SK-N-SH (cell line): ENCODE measurements around the gene KRT71. TPM values are rescaled to one million over a fixed set of nuclear protein-coding genes. Genes with fewer than 3 reads are reported as not detected.

ENCODE experiments used
- CTCF ChIA-PET: fragments of 300-600, 350-600 bp; formaldehyde crosslinking; extraction: SDS; loops from one replicate; lab custom pipeline; 2021; lab: Yijun Ruan, JAX
- POLR2A ChIA-PET: fragments of 350-600 bp; sonication (Branson Sonifier 250); formaldehyde crosslinking; extraction: SDS; loops from one replicate; lab custom pipeline; 2020; ENCODE audit warnings: antibody characterized with exemption, inconsistent platforms; lab: Yijun Ruan, JAX
- DNase-seq: peaks from one replicate; pipeline ENCODE4 v3.0.0; 2012
- H2AFZ ChIP-seq: fragments of 200-600 bp; sonication (generic); 2 replicates; pipeline ENCODE4 v1.8.1; 2016; ENCODE audit warnings: antibody characterized with exemption, mild to moderate bottlenecking, low read depth
- H3F3A ChIP-seq: fragments of 200-600 bp; sonication (generic); replicated peaks from 2 replicates; pipeline ENCODE3; 2016; ENCODE audit warnings: antibody characterized with exemption, mild to moderate bottlenecking; ENCODE audit not compliant: insufficient read depth
- H3K27ac ChIP-seq, 2 experiments: fragments of 200-500 bp in 1 of 2; fragments of 200-600 bp in 1 of 2; sonication (Bioruptor generic) in 1 of 2; sonication (generic), shearing (Covaris generic) in 1 of 2; 2 replicates each; pipeline versions ENCODE4 v1.5.1 to v1.6.1; 2014 to 2016; ENCODE audit warnings: low read depth in 2 of 2, inconsistent platforms in 1 of 2, low read length in 1 of 2, mild to moderate bottlenecking in 1 of 2, mixed read lengths in 1 of 2
- H3K27me3 ChIP-seq: fragments of 200-600 bp; sonication (generic), shearing (Covaris generic); 2 replicates; pipeline ENCODE4 v1.6.1; 2016; ENCODE audit warnings: mixed run types; ENCODE audit not compliant: insufficient read depth
- H3K36me3 ChIP-seq, 2 experiments: fragments of 200-500 bp in 1 of 2; fragments of 200-600 bp in 1 of 2; sonication (Bioruptor generic) in 1 of 2; sonication (generic) in 1 of 2; replicated peaks in 1 of 2; 2 replicates each; pipeline versions ENCODE3 to v1.5.1; 2014 to 2016; ENCODE audit warnings: low read length in 1 of 2, mild to moderate bottlenecking in 1 of 2; ENCODE audit not compliant: insufficient read depth in 2 of 2, control insufficient read depth in 1 of 2
- H3K4me1 ChIP-seq, 2 experiments: fragments of 200-500 bp in 1 of 2; fragments of 200-600 bp in 1 of 2; sonication (Bioruptor generic) in 1 of 2; sonication (generic), shearing (Covaris generic) in 1 of 2; 2 replicates each; pipeline versions ENCODE4 v1.5.1 to v1.6.1; 2014 to 2016; ENCODE audit warnings: low read depth in 1 of 2, low read length in 1 of 2, mixed run types in 1 of 2; ENCODE audit not compliant: insufficient read depth in 2 of 2, control insufficient read depth in 1 of 2
- H3K4me2 ChIP-seq: fragments of 200-600 bp; sonication (generic), shearing (Covaris generic); 2 replicates; pipeline ENCODE4 v1.6.1; 2017; ENCODE audit warnings: mixed run types
- H3K4me3 ChIP-seq, 2 experiments: fragments of 200-500 bp in 1 of 2; fragments of 200-600 bp in 1 of 2; sonication (Bioruptor generic) in 1 of 2; sonication (generic), shearing (Covaris generic) in 1 of 2; 2 replicates each; pipeline versions ENCODE4 v1.5.1 to v1.8.1; 2014 to 2016; ENCODE audit warnings: low read depth in 2 of 2, inconsistent platforms in 1 of 2, low read length in 1 of 2, mild to moderate bottlenecking in 1 of 2, mixed read lengths in 1 of 2, moderate library complexity in 1 of 2
- H3K79me2 ChIP-seq: fragments of 200-600 bp; sonication (generic); 2 replicates; pipeline ENCODE4 v1.8.1; 2017; ENCODE audit warnings: mild to moderate bottlenecking; ENCODE audit not compliant: insufficient read depth
- H3K9ac ChIP-seq: fragments of 200-600 bp; sonication (generic); 2 replicates; pipeline ENCODE4 v1.6.1; 2017; ENCODE audit warnings: mixed run types
- H3K9me2 ChIP-seq: fragments of 200-600 bp; sonication (generic); 2 replicates; pipeline ENCODE4 v1.6.1; 2017; ENCODE audit warnings: mixed run types
- H3K9me3 ChIP-seq: fragments of 200-600 bp; sonication (generic); 2 replicates; pipeline ENCODE4 v1.6.1; 2017; ENCODE audit warnings: mixed run types, mild to moderate bottlenecking, moderate library complexity
- H4K20me1 ChIP-seq: fragments of 200-600 bp; sonication (generic); 2 replicates; pipeline ENCODE4 v1.6.1; 2017; ENCODE audit warnings: mild to moderate bottlenecking, mixed run types; ENCODE audit not compliant: insufficient read depth
- ELF1 ChIP-seq: IDR thresholded peaks from 2 replicates; pipeline ENCODE4 v1.4.0; 2012
- EP300 ChIP-seq, 2 experiments: IDR thresholded peaks; 2 replicates each; pipeline versions ENCODE4 v1.4.0 to v1.6.1; 2012; ENCODE audit warnings: borderline replicate concordance in 1 of 2, low read depth in 1 of 2, low read length in 1 of 2
- FOXM1 ChIP-seq: IDR thresholded peaks from 2 replicates; pipeline ENCODE4 v1.4.0; 2012; ENCODE audit warnings: low read depth, mild to moderate bottlenecking
- GABPA ChIP-seq: IDR thresholded peaks from 2 replicates; pipeline ENCODE4 v1.4.0; 2012; ENCODE audit warnings: low read depth, mild to moderate bottlenecking
- GATA2 ChIP-seq: sonication (generic); formaldehyde crosslinking; IDR thresholded peaks from 2 replicates; pipeline ENCODE4 v1.5.0; 2020; ENCODE audit warnings: mild to moderate bottlenecking, missing genetic modification reagents
- NFIC ChIP-seq: IDR thresholded peaks from 2 replicates; pipeline ENCODE4 v1.4.0; 2012; ENCODE audit warnings: borderline replicate concordance
- POLR2AphosphoS5 ChIP-seq: IDR thresholded peaks from 2 replicates; pipeline ENCODE4 v1.6.1; 2012; ENCODE audit warnings: low read depth, low read length
- RFX5 ChIP-seq: IDR thresholded peaks from 2 replicates; pipeline ENCODE4 v1.6.1; 2012; ENCODE audit warnings: mild to moderate bottlenecking, improper control_type of control experiment, low read length
- RXRA ChIP-seq: IDR thresholded peaks from 2 replicates; pipeline ENCODE4 v1.4.0; 2012; ENCODE audit warnings: low read depth, mild to moderate bottlenecking, borderline replicate concordance
- TAF1 ChIP-seq: IDR thresholded peaks from 2 replicates; pipeline ENCODE4 v1.6.1; 2012; ENCODE audit warnings: low read depth, mild to moderate bottlenecking, low read length, moderate library complexity, borderline replicate concordance
- TCF12 ChIP-seq: IDR thresholded peaks from 2 replicates; pipeline ENCODE4 v1.4.0; 2012
- YY1 ChIP-seq: IDR thresholded peaks from 2 replicates; pipeline ENCODE4 v1.4.0; 2012; ENCODE audit warnings: low read depth, mild to moderate bottlenecking
- WGBS: methylation state at CpG from one replicate; pipeline ENCODE4 v1.1.6; 2017; ENCODE audit warnings: low lambda C conversion rate; 5-methylcytosine and 5-hydroxymethylcytosine counted together
- polyA plus RNA-seq, 3 experiments: library from polyadenylated mRNA; depleted of rRNA; stranded (reverse); fragments of >200 nt; gene quantifications; 2 replicates each; pipeline ENCODE4 v1.2.3, GENCODE V29; 2012
- TF ChIP-seq, protein P1 (sequence below): IDR thresholded peaks from 2 replicates; pipeline ENCODE4; 2012
- TF ChIP-seq, protein P2 (sequence below): fragments of 150-350 bp; IDR thresholded peaks from 2 replicates; pipeline ENCODE4 v1.6.1; 2016; ENCODE audit warnings: mild to moderate bottlenecking, low read depth, low read length
- TF ChIP-seq, protein P3 (sequence below): IDR thresholded peaks from 2 replicates; pipeline ENCODE4 v1.4.0; 2012; ENCODE audit warnings: low read depth, borderline replicate concordance
- TF ChIP-seq, protein P4 (sequence below): IDR thresholded peaks from 2 replicates; pipeline ENCODE4 v1.4.0; 2012; ENCODE audit warnings: low read depth
- TF ChIP-seq, protein P5 (sequence below): fragments of 150-350 bp; IDR thresholded peaks from 2 replicates; pipeline ENCODE4 v1.6.1; 2017; ENCODE audit warnings: antibody characterized with exemption, low read length, low read depth, borderline replicate concordance
- TF ChIP-seq, protein P6 (sequence below): IDR thresholded peaks from 2 replicates; pipeline ENCODE4 v1.6.1; 2012; ENCODE audit warnings: mild to moderate bottlenecking, low read depth, low read length, moderate library complexity

The KRT71 gene
- polyA plus RNA-seq, 1 of the 3 experiments (the other 2 are of a cell fraction), result not detected

DNA sequence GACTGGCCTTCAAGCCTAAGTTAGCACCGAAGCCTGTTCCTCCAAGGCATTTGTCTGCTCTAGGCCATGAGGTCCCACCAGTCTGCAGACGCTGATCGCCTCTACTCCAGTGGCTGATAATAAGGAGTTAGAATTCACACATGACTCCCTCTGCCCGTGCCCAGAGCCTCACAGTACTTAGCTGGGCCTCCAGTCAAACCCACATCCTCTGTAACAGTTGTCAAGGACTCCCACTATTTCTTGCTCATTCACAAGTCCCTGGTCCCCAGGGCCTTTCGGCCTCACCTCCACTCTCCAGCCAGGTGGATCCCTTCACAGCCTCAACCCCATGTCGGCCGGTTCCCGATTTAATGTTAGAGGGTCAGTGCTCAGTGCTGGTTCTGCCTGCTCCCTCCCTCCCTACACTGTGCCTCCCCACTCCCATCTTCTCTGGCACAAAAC is 26.4 kb downstream of the KRT71 start:
- H3K9ac ChIP-seq, result no peak overlapping the region
- POLR2A ChIA-PET, result no interaction called here
- whole genome bisulfite sequencing, result 37% methylated on average over 7 of the region's 8 CpGs

DNA sequence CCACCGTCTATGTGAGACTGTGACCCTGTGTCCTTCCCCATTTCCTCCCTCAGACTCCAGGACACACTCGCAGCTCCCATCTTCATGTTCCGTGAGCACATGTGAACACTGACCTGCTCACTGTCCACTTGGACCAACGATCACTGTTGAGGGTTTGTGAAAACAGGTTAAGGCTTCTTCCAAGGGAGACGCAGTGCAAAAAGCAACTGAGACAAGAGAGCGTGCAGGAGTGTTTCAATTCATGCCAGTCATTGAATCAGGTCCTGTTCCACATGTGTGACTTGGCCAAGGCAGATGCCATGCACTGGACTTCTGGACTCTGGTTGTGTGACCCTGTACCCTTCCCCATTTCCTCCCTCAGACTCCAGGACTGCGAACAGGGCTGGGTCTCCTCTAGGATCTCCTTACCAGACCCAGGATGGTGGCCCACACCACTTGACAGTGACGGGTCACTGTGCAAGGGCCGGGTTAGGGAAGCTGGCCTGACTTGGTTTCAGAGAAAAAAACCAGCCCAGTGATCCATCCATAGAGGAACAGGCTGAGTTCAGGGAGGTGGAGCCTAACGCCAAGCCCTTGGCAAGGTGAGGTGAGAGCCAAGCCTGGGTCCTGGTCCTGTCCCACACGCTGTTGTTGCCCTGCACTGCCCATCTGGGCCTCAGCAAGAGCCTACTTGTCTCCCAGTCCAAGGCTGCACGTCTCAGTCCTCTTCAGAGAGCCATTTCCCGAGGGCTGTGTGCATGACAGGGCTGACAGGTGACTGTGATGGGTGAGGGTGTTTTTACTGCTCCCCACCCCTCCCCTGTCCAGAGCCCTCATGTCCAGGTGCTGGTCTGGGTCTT is 27.1 kb downstream of the KRT71 start:
- H3K27me3 ChIP-seq, result peaks cover 50% of the 10 kb centered on the region; the same call in 1 of the 2 replicates
- no peaks in the 10 kb centered on the region for H3K9me3 ChIP-seq
- no peaks in the 10 kb centered on the region for H3K9me2 ChIP-seq
- no peak overlapping the region for H3K4me3 ChIP-seq
- H3F3A ChIP-seq, result no peaks in the 10 kb centered on the region
- no peaks in the 10 kb centered on the region for H3K79me2 ChIP-seq
- no peaks in the 10 kb centered on the region for H3K4me1 ChIP-seq
- no peak overlapping the region for H3K27ac ChIP-seq
- H3K36me3 ChIP-seq, result no peaks in the 10 kb centered on the region
- no peaks in the 10 kb centered on the region for H4K20me1 ChIP-seq
- H2AFZ ChIP-seq, result no peak overlapping the region
- 23% methylated on average over 13 of the region's 13 CpGs for WGBS
- CTCF ChIA-PET, result interaction anchor here (0.6 kb wide), 1 partner anchor 341 kb away, joined by 3 read pairs; no protein-coding TSS in a partner anchor
- H3K9ac ChIP-seq, result no peak overlapping the region
- POLR2A ChIA-PET, result no interaction called here
- DNase-seq, result no peak
- H3K4me2 ChIP-seq, result no peak overlapping the region
- TF ChIP-seq GABPA, result no peak
- TF ChIP-seq, protein P1, sequence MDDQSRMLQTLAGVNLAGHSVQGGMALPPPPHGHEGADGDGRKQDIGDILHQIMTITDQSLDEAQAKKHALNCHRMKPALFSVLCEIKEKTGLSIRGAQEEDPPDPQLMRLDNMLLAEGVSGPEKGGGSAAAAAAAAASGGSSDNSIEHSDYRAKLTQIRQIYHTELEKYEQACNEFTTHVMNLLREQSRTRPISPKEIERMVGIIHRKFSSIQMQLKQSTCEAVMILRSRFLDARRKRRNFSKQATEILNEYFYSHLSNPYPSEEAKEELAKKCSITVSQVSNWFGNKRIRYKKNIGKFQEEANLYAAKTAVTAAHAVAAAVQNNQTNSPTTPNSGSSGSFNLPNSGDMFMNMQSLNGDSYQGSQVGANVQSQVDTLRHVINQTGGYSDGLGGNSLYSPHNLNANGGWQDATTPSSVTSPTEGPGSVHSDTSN, result no peak
- TF ChIP-seq TCF12, result no peak
- TF ChIP-seq, protein P2, sequence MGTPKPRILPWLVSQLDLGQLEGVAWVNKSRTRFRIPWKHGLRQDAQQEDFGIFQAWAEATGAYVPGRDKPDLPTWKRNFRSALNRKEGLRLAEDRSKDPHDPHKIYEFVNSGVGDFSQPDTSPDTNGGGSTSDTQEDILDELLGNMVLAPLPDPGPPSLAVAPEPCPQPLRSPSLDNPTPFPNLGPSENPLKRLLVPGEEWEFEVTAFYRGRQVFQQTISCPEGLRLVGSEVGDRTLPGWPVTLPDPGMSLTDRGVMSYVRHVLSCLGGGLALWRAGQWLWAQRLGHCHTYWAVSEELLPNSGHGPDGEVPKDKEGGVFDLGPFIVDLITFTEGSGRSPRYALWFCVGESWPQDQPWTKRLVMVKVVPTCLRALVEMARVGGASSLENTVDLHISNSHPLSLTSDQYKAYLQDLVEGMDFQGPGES, result no peak
- no peak for TF ChIP-seq YY1
- no peak for TF ChIP-seq ELF1
- TF ChIP-seq, protein P3, sequence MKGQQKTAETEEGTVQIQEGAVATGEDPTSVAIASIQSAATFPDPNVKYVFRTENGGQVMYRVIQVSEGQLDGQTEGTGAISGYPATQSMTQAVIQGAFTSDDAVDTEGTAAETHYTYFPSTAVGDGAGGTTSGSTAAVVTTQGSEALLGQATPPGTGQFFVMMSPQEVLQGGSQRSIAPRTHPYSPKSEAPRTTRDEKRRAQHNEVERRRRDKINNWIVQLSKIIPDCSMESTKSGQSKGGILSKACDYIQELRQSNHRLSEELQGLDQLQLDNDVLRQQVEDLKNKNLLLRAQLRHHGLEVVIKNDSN, result no peak
- TF ChIP-seq, protein P4, sequence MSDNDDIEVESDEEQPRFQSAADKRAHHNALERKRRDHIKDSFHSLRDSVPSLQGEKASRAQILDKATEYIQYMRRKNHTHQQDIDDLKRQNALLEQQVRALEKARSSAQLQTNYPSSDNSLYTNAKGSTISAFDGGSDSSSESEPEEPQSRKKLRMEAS, result no peak
- no peak for TF ChIP-seq EP300 (IDR thresholded peaks at IDR 0.05; ENCODE audit: borderline replicate concordance in 1 of 2, low read depth in 1 of 2, low read length in 1 of 2)
- TF ChIP-seq NFIC, result no peak
- TF ChIP-seq RXRA, result no peak
- TF ChIP-seq, protein P5, sequence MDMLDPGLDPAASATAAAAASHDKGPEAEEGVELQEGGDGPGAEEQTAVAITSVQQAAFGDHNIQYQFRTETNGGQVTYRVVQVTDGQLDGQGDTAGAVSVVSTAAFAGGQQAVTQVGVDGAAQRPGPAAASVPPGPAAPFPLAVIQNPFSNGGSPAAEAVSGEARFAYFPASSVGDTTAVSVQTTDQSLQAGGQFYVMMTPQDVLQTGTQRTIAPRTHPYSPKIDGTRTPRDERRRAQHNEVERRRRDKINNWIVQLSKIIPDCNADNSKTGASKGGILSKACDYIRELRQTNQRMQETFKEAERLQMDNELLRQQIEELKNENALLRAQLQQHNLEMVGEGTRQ, result no peak
- no peak for TF ChIP-seq RFX5
- TF ChIP-seq GATA2 (CRISPR knock-in tag), result no peak

More for the DNA sequence above, 26.4 kb downstream of the KRT71 start:
- H3K4me1 ChIP-seq, result no peaks in the 10 kb centered on the region
- H3K9me2 ChIP-seq, result no peaks in the 10 kb centered on the region
- DNase-seq, result no peak
- H3K9me3 ChIP-seq, result no peaks in the 10 kb centered on the region
- H3K27ac ChIP-seq, result no peak overlapping the region
- no peaks in the 10 kb centered on the region for H3K36me3 ChIP-seq
- no peak overlapping the region for H2AFZ ChIP-seq
- TF ChIP-seq, protein P6, sequence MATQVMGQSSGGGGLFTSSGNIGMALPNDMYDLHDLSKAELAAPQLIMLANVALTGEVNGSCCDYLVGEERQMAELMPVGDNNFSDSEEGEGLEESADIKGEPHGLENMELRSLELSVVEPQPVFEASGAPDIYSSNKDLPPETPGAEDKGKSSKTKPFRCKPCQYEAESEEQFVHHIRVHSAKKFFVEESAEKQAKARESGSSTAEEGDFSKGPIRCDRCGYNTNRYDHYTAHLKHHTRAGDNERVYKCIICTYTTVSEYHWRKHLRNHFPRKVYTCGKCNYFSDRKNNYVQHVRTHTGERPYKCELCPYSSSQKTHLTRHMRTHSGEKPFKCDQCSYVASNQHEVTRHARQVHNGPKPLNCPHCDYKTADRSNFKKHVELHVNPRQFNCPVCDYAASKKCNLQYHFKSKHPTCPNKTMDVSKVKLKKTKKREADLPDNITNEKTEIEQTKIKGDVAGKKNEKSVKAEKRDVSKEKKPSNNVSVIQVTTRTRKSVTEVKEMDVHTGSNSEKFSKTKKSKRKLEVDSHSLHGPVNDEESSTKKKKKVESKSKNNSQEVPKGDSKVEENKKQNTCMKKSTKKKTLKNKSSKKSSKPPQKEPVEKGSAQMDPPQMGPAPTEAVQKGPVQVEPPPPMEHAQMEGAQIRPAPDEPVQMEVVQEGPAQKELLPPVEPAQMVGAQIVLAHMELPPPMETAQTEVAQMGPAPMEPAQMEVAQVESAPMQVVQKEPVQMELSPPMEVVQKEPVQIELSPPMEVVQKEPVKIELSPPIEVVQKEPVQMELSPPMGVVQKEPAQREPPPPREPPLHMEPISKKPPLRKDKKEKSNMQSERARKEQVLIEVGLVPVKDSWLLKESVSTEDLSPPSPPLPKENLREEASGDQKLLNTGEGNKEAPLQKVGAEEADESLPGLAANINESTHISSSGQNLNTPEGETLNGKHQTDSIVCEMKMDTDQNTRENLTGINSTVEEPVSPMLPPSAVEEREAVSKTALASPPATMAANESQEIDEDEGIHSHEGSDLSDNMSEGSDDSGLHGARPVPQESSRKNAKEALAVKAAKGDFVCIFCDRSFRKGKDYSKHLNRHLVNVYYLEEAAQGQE, result no peak
- TF ChIP-seq FOXM1 (no peak), TAF1 (no peak), RFX5 (no peak), POLR2AphosphoS5 (no peak), ELF1 (no peak)
- no peaks in the 10 kb centered on the region for H3K79me2 ChIP-seq
- H4K20me1 ChIP-seq, result no peaks in the 10 kb centered on the region
- CTCF ChIA-PET, result no interaction called here
- no peak overlapping the region for H3K4me3 ChIP-seq
- H3K27me3 ChIP-seq, result peaks cover 50% of the 10 kb centered on the region; the same call in 1 of the 2 replicates
- no peak overlapping the region for H3K4me2 ChIP-seq
- no peaks in the 10 kb centered on the region for H3F3A ChIP-seq
